Measurements from ENCODE around the gene MRPS25. TPM values are rescaled to one million over a fixed set of nuclear protein-coding genes. Genes with fewer than 3 reads are reported as not detected.

MRPS25 gene
- total and polyA plus RNA-seq, 9 of the 15 experiments (the other 6 are each of a cell fraction or from before 2014, with no cell fraction given): 34.3 to 129 (median 78.2) TPM

DNA sequence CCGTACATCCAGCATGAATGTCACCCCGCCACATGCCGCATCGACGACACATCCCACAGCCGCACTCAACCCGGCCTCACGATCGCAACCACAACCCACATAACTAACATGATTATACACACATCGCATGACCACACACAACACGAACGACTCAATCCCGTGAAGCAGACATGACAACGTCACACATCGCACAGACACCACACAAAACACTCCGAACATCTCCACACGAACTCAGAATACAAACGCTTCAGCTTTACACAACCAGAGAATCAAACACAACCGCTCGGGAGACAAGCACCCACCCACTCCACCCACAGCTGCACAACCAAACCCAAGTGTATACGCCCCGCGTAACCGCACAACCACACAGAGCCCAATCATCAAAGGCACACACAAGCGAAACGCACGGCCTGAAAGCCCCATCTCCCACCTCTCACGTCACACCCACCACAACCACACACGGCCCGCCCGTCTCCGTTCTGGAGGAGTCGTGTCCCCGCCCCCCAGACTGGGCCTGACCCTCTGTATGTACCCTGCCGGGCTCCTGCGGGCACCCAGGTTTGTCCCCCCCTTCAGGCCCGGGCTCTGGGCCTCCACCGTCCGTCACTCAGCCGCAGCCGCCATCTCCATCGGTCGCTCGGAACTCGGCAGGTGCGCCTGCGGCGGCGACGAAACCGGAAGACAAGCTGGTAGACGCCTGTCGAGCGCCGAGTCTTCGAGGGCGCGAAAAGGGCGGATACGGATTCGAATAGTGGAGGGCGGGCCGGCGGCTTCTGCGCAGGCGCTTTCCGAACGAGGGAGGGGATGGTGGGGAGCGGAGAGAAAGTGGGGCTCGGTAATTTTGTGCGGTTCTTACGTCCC is 33.6 kb upstream of the MRPS25 start, which contains the start of gene RBSN (continued):
- TF ChIP-seq, protein P1, sequence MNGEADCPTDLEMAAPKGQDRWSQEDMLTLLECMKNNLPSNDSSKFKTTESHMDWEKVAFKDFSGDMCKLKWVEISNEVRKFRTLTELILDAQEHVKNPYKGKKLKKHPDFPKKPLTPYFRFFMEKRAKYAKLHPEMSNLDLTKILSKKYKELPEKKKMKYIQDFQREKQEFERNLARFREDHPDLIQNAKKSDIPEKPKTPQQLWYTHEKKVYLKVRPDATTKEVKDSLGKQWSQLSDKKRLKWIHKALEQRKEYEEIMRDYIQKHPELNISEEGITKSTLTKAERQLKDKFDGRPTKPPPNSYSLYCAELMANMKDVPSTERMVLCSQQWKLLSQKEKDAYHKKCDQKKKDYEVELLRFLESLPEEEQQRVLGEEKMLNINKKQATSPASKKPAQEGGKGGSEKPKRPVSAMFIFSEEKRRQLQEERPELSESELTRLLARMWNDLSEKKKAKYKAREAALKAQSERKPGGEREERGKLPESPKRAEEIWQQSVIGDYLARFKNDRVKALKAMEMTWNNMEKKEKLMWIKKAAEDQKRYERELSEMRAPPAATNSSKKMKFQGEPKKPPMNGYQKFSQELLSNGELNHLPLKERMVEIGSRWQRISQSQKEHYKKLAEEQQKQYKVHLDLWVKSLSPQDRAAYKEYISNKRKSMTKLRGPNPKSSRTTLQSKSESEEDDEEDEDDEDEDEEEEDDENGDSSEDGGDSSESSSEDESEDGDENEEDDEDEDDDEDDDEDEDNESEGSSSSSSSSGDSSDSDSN (IDR thresholded peaks at IDR 0.05; ENCODE audit: borderline replicate concordance in 1 of 2, low read depth in 2 of 2, low read length in 2 of 2): 0 out of 4 replicates have a peak, but pooled peaks of 1 of the 2 experiments have one; percentile 68
- TF ChIP-seq SMARCA5 (IDR thresholded peaks at IDR 0.05) (peak; percentile 84), NR2C1 (IDR thresholded peaks at IDR 0.05) (peak; percentile 27; the same call in 1 of the 2 replicates), NR2C1 (tag; IDR thresholded peaks at IDR 0.05) (peak; percentile 72), NCOA4 (IDR thresholded peaks at IDR 0.05; ENCODE audit: partially characterized antibody) (peak; percentile 97), CBFB (CRISPR knock-in tag; IDR thresholded peaks at IDR 0.05) (peak; percentile 96), ZBTB17 (CRISPR knock-in tag; IDR thresholded peaks at IDR 0.05) (peak; percentile 100), NBN (IDR thresholded peaks at IDR 0.05; ENCODE audit: low read depth) (peak; percentile 74; the same call in 1 of the 2 replicates), MAFK (IDR thresholded peaks at IDR 0.05; ENCODE audit: low read length) (0 out of 2 replicates have a peak, but pooled peaks have one; percentile 16), ELF1 (tag; IDR thresholded peaks at IDR 0.05) (peak; percentile 100)
- TF ChIP-seq, protein P2, sequence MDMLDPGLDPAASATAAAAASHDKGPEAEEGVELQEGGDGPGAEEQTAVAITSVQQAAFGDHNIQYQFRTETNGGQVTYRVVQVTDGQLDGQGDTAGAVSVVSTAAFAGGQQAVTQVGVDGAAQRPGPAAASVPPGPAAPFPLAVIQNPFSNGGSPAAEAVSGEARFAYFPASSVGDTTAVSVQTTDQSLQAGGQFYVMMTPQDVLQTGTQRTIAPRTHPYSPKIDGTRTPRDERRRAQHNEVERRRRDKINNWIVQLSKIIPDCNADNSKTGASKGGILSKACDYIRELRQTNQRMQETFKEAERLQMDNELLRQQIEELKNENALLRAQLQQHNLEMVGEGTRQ (CRISPR knock-in tag; IDR thresholded peaks at IDR 0.05): no peak
- TF ChIP-seq, protein P3, sequence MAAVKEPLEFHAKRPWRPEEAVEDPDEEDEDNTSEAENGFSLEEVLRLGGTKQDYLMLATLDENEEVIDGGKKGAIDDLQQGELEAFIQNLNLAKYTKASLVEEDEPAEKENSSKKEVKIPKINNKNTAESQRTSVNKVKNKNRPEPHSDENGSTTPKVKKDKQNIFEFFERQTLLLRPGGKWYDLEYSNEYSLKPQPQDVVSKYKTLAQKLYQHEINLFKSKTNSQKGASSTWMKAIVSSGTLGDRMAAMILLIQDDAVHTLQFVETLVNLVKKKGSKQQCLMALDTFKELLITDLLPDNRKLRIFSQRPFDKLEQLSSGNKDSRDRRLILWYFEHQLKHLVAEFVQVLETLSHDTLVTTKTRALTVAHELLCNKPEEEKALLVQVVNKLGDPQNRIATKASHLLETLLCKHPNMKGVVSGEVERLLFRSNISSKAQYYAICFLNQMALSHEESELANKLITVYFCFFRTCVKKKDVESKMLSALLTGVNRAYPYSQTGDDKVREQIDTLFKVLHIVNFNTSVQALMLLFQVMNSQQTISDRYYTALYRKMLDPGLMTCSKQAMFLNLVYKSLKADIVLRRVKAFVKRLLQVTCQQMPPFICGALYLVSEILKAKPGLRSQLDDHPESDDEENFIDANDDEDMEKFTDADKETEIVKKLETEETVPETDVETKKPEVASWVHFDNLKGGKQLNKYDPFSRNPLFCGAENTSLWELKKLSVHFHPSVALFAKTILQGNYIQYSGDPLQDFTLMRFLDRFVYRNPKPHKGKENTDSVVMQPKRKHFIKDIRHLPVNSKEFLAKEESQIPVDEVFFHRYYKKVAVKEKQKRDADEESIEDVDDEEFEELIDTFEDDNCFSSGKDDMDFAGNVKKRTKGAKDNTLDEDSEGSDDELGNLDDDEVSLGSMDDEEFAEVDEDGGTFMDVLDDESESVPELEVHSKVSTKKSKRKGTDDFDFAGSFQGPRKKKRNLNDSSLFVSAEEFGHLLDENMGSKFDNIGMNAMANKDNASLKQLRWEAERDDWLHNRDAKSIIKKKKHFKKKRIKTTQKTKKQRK (IDR thresholded peaks at IDR 0.05; ENCODE audit: borderline replicate concordance, low read depth, low read length): peak; percentile 75
- TF ChIP-seq, protein P4, sequence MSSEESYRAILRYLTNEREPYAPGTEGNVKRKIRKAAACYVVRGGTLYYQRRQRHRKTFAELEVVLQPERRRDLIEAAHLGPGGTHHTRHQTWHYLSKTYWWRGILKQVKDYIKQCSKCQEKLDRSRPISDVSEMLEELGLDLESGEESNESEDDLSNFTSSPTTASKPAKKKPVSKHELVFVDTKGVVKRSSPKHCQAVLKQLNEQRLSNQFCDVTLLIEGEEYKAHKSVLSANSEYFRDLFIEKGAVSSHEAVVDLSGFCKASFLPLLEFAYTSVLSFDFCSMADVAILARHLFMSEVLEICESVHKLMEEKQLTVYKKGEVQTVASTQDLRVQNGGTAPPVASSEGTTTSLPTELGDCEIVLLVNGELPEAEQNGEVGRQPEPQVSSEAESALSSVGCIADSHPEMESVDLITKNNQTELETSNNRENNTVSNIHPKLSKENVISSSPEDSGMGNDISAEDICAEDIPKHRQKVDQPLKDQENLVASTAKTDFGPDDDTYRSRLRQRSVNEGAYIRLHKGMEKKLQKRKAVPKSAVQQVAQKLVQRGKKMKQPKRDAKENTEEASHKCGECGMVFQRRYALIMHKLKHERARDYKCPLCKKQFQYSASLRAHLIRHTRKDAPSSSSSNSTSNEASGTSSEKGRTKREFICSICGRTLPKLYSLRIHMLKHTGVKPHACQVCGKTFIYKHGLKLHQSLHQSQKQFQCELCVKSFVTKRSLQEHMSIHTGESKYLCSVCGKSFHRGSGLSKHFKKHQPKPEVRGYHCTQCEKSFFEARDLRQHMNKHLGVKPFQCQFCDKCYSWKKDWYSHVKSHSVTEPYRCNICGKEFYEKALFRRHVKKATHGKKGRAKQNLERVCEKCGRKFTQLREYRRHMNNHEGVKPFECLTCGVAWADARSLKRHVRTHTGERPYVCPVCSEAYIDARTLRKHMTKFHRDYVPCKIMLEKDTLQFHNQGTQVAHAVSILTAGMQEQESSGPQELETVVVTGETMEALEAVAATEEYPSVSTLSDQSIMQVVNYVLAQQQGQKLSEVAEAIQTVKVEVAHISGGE (CRISPR knock-in tag; IDR thresholded peaks at IDR 0.05): 0 out of 6 replicates have a peak, but pooled peaks of 1 of the 3 experiments have one; percentile 58

Measured in K562 (cell line).